Upper lobe of left lung (tissue), 6 donors: ENCODE results near the gene ILDR1. TPM values are rescaled to one million over a fixed set of nuclear protein-coding genes. Genes with fewer than 3 reads are reported as not detected.
A peak's percentile ranks its signal among the peaks of the same experiment; 100 is the strongest.

Source experiments
- ATAC-seq, 2 donors: fragments of 200-7000 bp; cut with Tn5 transposase; one replicate each; pipeline ENCODE4 v1.9.1; 2022; ENCODE audit warnings: mild to moderate bottlenecking in 2 of 2, moderate library complexity in 2 of 2; ENCODE audit not compliant: low FRiP score in 2 of 2
- DNase-seq, 2 donors: peaks; one replicate each; pipeline ENCODE4 v3.0.0-alpha.2; 2019 to 2020
- H3K27ac ChIP-seq, 4 donors: fragments of 200-600 bp; sonication (generic); one replicate each; pipeline ENCODE4 v1.5.1; 2016 to 2019
- H3K27me3 ChIP-seq, 4 donors: fragments of 200-600 bp; sonication (generic); one replicate each; pipeline ENCODE4 v1.5.1; 2017 to 2019
- H3K36me3 ChIP-seq, 4 donors: fragments of 200-600 bp; sonication (generic); one replicate each; pipeline ENCODE4 v1.5.1; 2016 to 2019
- H3K4me1 ChIP-seq, 4 donors: fragments of 200-600 bp; sonication (generic); one replicate each; pipeline ENCODE4 v1.5.1; 2018 to 2019
- H3K4me3 ChIP-seq, 4 donors: fragments of 200-600 bp; sonication (generic); one replicate each; pipeline ENCODE4 v1.5.1; 2017 to 2019; ENCODE audit warnings: mild to moderate bottlenecking in 2 of 4, moderate library complexity in 1 of 4
- H3K9me3 ChIP-seq, 4 donors: fragments of 200-600 bp; sonication (generic); one replicate each; pipeline ENCODE4 v1.5.1; 2018 to 2019
- EP300 ChIP-seq, 4 donors: sonication (generic); formaldehyde crosslinking; IDR thresholded peaks; one replicate each; pipeline ENCODE4 v1.5.1; 2017; ENCODE audit warnings: antibody characterized with exemption in 4 of 4, control low read depth in 2 of 4
- POLR2A ChIP-seq, 4 donors: fragments of 450-650 bp; IDR thresholded peaks; one replicate each; pipeline ENCODE4 v1.5.1; 2016 to 2017; ENCODE audit warnings: antibody characterized with exemption in 4 of 4, mild to moderate bottlenecking in 2 of 4
- POLR2AphosphoS5 ChIP-seq, 2 donors: sonication (generic); formaldehyde crosslinking; IDR thresholded peaks; one replicate each; pipeline ENCODE4 v1.5.1; 2017; ENCODE audit warnings: antibody characterized with exemption in 2 of 2
- WGBS, 2 donors: methylation state at CpG; one replicate each; pipeline ENCODE4 v1.1.5; 2017 to 2018; 5-methylcytosine and 5-hydroxymethylcytosine counted together
- total RNA-seq, 6 donors: library from RNA; depleted of rRNA in 4 of 6; stranded (reverse); fragments of >200 nt in 4 of 6; gene quantifications; one replicate each; pipeline versions ENCODE4 v1.1.0 to v1.2.1, GENCODE V29; 2016 to 2021
- TF ChIP-seq, protein P1 (sequence below), 6 experiments: fragments of 450-650 bp in 4 of 6; fragments of 200-600 bp in 2 of 6; sonication (generic) in 2 of 6; IDR thresholded peaks; one replicate each; pipeline ENCODE4 v1.5.1; 2016 to 2019; ENCODE audit warnings: antibody characterized with exemption in 6 of 6
- donor health status: DM: no; HTN: no; CAD: no; lungs with moderate emphysema.
- donor health status: DM: no; HTN: yes; CAD: no; lungs with severe emphysema.

ILDR1 gene
- total RNA-seq, 6 donors from 2014 or later: 1.0 to 7.8 (median 6.4) TPM

DNA sequence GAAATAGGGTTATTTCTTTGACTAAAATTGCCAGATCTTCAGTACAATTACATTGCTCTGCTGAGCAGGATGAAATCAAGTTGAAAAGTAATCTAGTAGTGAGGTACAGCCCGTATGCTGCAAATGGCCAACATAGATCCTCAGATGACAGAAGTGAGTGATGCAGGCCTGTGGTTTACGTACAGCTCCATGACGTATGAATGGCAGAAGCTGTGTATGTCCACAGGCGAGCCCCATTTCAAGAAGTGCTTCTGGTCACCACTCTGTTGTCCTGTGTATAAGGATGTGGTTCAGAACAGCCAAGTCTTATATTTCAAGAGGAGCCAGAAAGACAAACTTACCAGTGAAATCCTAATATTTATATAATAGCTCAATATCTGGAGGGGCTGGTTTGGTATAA is 42.3 kb upstream of the ILDR1 start:
- Histone ChIP-seq H3K4me1 (no peaks in the 10 kb centered on the region), H3K9me3 (no peaks in the 10 kb centered on the region), H3K4me3 (no peak overlapping the region), H3K27ac (no peak overlapping the region), H3K36me3 (no peaks in the 10 kb centered on the region), H3K27me3 (no peaks in the 10 kb centered on the region)
- peak in 1 of 2 donors; percentile 65 for ATAC-seq
- 82 to 86% methylated on average over 4 of the region's 4 CpGs for WGBS, 2 donors
- peak in 1 of 2 donors; percentile 34 for DNase-seq
- TF ChIP-seq, protein P1, sequence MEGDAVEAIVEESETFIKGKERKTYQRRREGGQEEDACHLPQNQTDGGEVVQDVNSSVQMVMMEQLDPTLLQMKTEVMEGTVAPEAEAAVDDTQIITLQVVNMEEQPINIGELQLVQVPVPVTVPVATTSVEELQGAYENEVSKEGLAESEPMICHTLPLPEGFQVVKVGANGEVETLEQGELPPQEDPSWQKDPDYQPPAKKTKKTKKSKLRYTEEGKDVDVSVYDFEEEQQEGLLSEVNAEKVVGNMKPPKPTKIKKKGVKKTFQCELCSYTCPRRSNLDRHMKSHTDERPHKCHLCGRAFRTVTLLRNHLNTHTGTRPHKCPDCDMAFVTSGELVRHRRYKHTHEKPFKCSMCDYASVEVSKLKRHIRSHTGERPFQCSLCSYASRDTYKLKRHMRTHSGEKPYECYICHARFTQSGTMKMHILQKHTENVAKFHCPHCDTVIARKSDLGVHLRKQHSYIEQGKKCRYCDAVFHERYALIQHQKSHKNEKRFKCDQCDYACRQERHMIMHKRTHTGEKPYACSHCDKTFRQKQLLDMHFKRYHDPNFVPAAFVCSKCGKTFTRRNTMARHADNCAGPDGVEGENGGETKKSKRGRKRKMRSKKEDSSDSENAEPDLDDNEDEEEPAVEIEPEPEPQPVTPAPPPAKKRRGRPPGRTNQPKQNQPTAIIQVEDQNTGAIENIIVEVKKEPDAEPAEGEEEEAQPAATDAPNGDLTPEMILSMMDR (IDR thresholded peaks at IDR 0.05): no peak
- TF ChIP-seq EP300 (IDR thresholded peaks at IDR 0.05) (no peak), POLR2A (IDR thresholded peaks at IDR 0.05) (no peak), POLR2AphosphoS5 (IDR thresholded peaks at IDR 0.05) (no peak)

DNA sequence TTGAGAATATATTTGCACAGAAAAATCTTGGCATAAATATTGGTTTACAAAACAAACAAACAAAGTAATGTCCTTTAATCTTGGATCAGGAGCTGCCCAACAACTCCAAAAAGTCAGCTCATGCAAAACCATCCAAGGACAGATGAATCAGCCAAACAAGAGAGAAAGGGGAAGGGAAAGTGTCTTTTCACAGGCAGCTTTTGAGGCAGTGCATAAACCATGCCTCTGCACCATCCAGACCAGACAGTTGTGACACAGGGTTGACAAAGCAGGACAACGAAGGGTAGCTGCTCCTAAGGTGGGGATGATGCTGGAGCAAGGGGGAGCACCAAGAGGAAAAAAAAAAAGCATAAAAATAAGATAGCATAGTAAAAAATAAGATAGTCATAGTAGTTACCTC is 41.9 kb upstream of the ILDR1 start:
- Histone ChIP-seq H3K36me3 (no peaks in the 10 kb centered on the region), H3K9me3 (no peaks in the 10 kb centered on the region), H3K4me1 (no peaks in the 10 kb centered on the region), H3K4me3 (no peak overlapping the region), H3K27ac (no peak overlapping the region), H3K27me3 (no peaks in the 10 kb centered on the region)
- TF ChIP-seq EP300 (IDR thresholded peaks at IDR 0.05): no peak
- TF ChIP-seq, protein P1 (IDR thresholded peaks at IDR 0.05): no peak
- TF ChIP-seq POLR2A (IDR thresholded peaks at IDR 0.05): no peak
- no peak for TF ChIP-seq POLR2AphosphoS5 (IDR thresholded peaks at IDR 0.05)
- no peak for DNase-seq
- WGBS, 2 donors: 65 to 76% methylated on average over 1 of the region's 1 CpG
- peak in 1 of 2 donors; percentile 70 for ATAC-seq

DNA sequence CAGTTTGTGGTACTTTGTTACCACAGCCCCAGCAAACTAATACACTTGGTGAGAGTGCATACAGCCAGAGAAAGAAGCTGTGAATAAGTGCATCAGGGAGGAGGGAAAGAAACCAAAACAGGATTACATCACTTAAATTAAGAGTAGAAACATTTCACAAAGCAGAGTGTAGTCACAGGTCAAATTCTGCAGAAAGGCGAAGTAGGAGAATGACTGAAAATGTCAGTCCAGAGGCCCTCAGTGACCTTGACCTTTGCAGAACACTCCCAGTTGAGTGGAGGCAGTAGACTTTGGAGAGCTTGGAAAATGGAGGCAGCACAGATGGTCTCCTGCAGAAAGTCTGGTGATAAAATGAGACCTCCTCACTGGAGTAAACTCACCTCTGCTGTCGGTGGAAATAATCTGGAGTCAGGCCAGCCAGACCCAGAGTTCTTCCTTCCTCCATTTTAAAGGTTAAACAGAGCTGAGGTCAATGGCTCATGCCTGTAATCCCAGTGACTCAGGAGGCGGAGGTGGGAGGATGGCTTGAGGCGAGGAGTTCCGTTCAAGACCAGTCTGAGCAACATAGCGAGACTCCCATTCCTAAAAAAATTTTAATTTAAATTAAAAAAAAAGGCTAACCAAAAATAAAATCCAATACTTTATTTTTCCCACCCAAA is 38.1 kb upstream of the ILDR1 start:
- H3K9me3 ChIP-seq: no peaks in the 10 kb centered on the region
- H3K36me3 ChIP-seq: no peaks in the 10 kb centered on the region
- TF ChIP-seq EP300 (IDR thresholded peaks at IDR 0.05) (no peak), POLR2A (IDR thresholded peaks at IDR 0.05) (no peak), POLR2AphosphoS5 (IDR thresholded peaks at IDR 0.05) (no peak)
- TF ChIP-seq, protein P1 (IDR thresholded peaks at IDR 0.05): no peak
- no peak overlapping the region for H3K27ac ChIP-seq
- no peak for DNase-seq
- no peak overlapping the region for H3K4me3 ChIP-seq
- H3K4me1 ChIP-seq: no peaks in the 10 kb centered on the region
- peak in 1 of 2 donors; percentile 43 for ATAC-seq
- 71 to 75% methylated on average over 6 of the region's 6 CpGs for WGBS, 2 donors
- no peaks in the 10 kb centered on the region for H3K27me3 ChIP-seq

DNA sequence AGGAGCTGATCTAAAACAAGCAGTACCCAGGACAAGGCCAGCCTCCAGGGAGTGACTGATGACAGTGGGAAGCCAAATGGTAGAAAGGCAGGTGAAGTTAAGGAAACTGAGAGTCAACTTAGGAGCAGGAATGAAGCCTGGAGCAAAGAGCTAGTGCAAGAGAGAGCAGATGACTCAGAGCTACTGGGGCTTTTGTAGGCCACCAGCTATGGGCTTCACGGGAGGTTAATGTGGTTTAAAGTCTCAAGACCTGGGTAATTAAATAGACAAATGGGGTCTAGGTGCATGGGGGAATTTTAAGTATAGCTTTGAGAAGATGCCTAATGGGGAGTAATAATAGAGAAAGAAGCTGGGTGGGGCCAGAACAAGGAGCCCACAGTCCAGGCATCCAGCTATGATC is 36.2 kb upstream of the ILDR1 start:
- H3K27me3 ChIP-seq: no peaks in the 10 kb centered on the region
- no peaks in the 10 kb centered on the region for H3K9me3 ChIP-seq
- TF ChIP-seq POLR2A (IDR thresholded peaks at IDR 0.05) (no peak), POLR2AphosphoS5 (IDR thresholded peaks at IDR 0.05) (no peak), EP300 (IDR thresholded peaks at IDR 0.05) (no peak)
- TF ChIP-seq, protein P1 (IDR thresholded peaks at IDR 0.05): no peak
- H3K36me3 ChIP-seq: no peaks in the 10 kb centered on the region
- no peaks in the 10 kb centered on the region for H3K4me1 ChIP-seq
- DNase-seq (no peak), ATAC-seq (no peak)
- 78 to 89% methylated on average over 1 of the region's 1 CpG for WGBS, 2 donors
- no peak overlapping the region for H3K27ac ChIP-seq
- no peak overlapping the region for H3K4me3 ChIP-seq

DNA sequence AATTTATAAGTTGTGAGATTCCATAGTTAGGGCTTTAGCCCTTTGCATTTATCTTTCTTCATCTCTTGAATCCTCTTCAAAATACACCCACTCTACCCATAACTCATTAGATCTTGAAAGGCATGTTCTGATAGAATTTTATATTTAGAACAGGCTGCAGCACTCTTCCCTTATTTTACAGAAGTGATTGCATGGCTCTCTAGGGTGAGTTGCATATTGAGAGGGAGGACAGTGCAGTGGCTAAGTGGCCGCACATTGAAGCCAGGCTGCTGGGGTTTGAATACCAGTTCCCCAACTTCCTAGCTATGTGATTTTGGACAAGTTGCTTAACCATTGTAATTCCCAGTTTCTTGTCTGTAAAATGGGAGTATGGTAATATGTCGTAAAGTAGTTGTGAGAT is 35.6 kb upstream of the ILDR1 start:
- DNase-seq: no peak
- Histone ChIP-seq H3K27me3 (no peaks in the 10 kb centered on the region), H3K9me3 (no peaks in the 10 kb centered on the region), H3K27ac (no peak overlapping the region), H3K4me1 (no peaks in the 10 kb centered on the region), H3K36me3 (no peaks in the 10 kb centered on the region), H3K4me3 (no peak overlapping the region)
- WGBS, 2 donors: 86 to 93% methylated on average over 2 of the region's 2 CpGs
- ATAC-seq: peak in 1 of 2 donors; percentile 39
- no peak for TF ChIP-seq POLR2A (IDR thresholded peaks at IDR 0.05)
- TF ChIP-seq, protein P1 (IDR thresholded peaks at IDR 0.05): no peak
- TF ChIP-seq POLR2AphosphoS5 (IDR thresholded peaks at IDR 0.05): no peak
- TF ChIP-seq EP300 (IDR thresholded peaks at IDR 0.05): no peak
